GM12878 (cell line): ENCODE measurements around the gene RFX3.

Experiments
- EGR1 ChIP-seq, 2 experiments: IDR thresholded peaks; 1 replicate in 1 of 2; 2 replicates in 1 of 2; pipeline ENCODE4 v1.6.1; 2011 to 2012; ENCODE audit warnings: low read depth in 2 of 2, low read length in 2 of 2, borderline replicate concordance in 1 of 2, mild to moderate bottlenecking in 1 of 2, moderate library complexity in 1 of 2
- TF ChIP-seq, protein P1 (sequence below): fragments of 450-650 bp; formaldehyde crosslinking; IDR thresholded peaks from 2 replicates; pipeline ENCODE4 v1.4.0; 2022; ENCODE audit warnings: mild to moderate bottlenecking, moderate library complexity

- TF ChIP-seq, protein P1, sequence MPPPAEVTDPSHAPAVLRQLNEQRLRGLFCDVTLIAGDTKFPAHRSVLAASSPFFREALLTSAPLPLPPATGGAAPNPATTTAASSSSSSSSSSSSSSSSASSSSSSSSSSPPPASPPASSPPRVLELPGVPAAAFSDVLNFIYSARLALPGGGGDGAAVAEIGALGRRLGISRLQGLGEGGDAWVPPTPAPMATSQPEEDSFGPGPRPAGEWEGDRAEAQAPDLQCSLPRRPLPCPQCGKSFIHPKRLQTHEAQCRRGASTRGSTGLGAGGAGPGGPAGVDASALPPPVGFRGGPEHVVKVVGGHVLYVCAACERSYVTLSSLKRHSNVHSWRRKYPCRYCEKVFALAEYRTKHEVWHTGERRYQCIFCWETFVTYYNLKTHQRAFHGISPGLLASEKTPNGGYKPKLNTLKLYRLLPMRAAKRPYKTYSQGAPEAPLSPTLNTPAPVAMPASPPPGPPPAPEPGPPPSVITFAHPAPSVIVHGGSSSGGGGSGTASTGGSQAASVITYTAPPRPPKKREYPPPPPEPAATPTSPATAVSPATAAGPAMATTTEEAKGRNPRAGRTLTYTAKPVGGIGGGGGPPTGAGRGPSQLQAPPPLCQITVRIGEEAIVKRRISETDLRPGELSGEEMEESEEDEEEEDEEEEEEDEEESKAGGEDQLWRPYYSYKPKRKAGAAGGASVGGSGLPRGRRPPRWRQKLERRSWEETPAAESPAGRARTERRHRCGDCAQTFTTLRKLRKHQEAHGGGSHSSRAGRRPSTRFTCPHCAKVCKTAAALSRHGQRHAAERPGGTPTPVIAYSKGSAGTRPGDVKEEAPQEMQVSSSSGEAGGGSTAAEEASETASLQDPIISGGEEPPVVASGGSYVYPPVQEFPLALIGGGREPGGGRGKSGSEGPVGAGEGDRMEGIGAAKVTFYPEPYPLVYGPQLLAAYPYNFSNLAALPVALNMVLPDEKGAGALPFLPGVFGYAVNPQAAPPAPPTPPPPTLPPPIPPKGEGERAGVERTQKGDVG (CRISPR knock-in tag) = no peak
- no peak for TF ChIP-seq EGR1 (IDR thresholded peaks at IDR 0.05; ENCODE audit: borderline replicate concordance in 1 of 2, low read depth in 2 of 2, low read length in 2 of 2)
Observed at GRCh38 chr9:3497401-3497800, 28.4 kb downstream of the RFX3 start.
